ENCODE measurements around the gene LPP. TPM values are rescaled to one million over a fixed set of nuclear protein-coding genes. Genes with fewer than 3 reads are reported as not detected.

LPP gene
- total and polyA plus RNA-seq, 2 of the 13 experiments (the other 11 are each of a cell fraction or from before 2014, with no cell fraction given) = 19.2 to 29.9 TPM

DNA sequence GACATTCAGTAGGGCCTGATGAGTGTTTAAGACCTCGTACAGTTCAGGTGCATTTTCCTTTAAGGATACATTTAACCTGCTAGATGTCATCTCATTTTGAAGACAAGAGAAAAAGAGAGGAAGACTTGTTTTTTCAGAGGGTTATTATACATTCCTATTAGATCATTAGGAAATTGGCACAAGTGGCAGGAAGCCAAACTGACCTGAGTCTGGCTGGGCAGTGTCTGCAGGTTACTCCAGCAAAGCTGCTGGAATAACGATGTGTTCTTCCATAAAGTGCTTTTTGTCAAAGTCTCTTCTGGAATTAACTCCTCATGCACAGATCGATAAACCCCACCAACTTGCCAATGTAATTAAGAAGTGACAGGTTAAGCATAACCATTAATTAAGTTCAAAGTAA lies 621.5 kb downstream of the LPP start:
- Histone ChIP-seq H3K36me3 (replicated peaks in 1 of 2; ENCODE audit: control insufficient read depth in 1 of 2, insufficient read depth in 2 of 2, low read length in 2 of 2) (peaks cover 0 to 2% of the 10 kb centered on the region in 2 experiments; a peak in 1 of 5 replicates), H3K4me3 (replicated peaks in 1 of 3; ENCODE audit: insufficient read depth in 1 of 3, low read depth in 2 of 3, low read length in 3 of 3) (no peak overlapping the region), H3K4me2 (ENCODE audit: low read depth, low read length) (no peak overlapping the region), H3K9ac (ENCODE audit: insufficient read depth, low read depth, low read length) (no peak overlapping the region), H4K20me1 (ENCODE audit: insufficient read depth, low read length) (no peaks in the 10 kb centered on the region), H3K27me3 (ENCODE audit: control insufficient read depth in 1 of 2, insufficient read depth in 2 of 2, low read length in 2 of 2) (no peaks in the 10 kb centered on the region), H3K4me1 (ENCODE audit: insufficient read depth, low read length) (peaks cover 17% of the 10 kb centered on the region), H3K79me2 (ENCODE audit: insufficient read depth, low read length) (no peaks in the 10 kb centered on the region), H2AFZ (ENCODE audit: low read length) (no peak overlapping the region), H3K9me3 (ENCODE audit: low read length) (no peaks in the 10 kb centered on the region), H3K27ac (ENCODE audit: extremely low read length, insufficient read depth, low read length) (no peak overlapping the region)
- FAIRE-seq (no peak), ATAC-seq (no peak), DNase-seq (ENCODE audit: low spot score) (no peak)
- CTCF ChIA-PET (ENCODE audit: low intra/inter-chr PET ratio, low total read pairs) = no interaction called here
- BruUV-seq (replicated peaks) = no TSS peak
- POLR2A ChIA-PET = no interaction called here
- intact Hi-C loops (cut with micrococcal nuclease; ENCODE audit: unreplicated experiment) (no loop called here), in situ Hi-C loops (cut with HindIII; ENCODE audit: extremely low pct_ligation_motif_present, low pct_unique_long_range_greater_than_20kb) (no loop called here)
- no peak for TF ChIP-seq ZNF354B (CRISPR knock-in tag; IDR thresholded peaks at IDR 0.05)
- no peak for TF ChIP-seq ADNP (CRISPR knock-in tag; IDR thresholded peaks at IDR 0.05)
- TF ChIP-seq KAT8 (CRISPR knock-in tag; IDR thresholded peaks at IDR 0.05) = no peak
- no peak for TF ChIP-seq ETV5 (CRISPR knock-in tag; IDR thresholded peaks at IDR 0.05; ENCODE audit: borderline replicate concordance)
- TF ChIP-seq XRCC5 (optimal IDR thresholded peaks at IDR 0.05; ENCODE audit: low read length) = no peak
- TF ChIP-seq ZNF530 (CRISPR knock-in tag; IDR thresholded peaks at IDR 0.05; ENCODE audit: low read depth) = no peak
- TF ChIP-seq, protein P1, sequence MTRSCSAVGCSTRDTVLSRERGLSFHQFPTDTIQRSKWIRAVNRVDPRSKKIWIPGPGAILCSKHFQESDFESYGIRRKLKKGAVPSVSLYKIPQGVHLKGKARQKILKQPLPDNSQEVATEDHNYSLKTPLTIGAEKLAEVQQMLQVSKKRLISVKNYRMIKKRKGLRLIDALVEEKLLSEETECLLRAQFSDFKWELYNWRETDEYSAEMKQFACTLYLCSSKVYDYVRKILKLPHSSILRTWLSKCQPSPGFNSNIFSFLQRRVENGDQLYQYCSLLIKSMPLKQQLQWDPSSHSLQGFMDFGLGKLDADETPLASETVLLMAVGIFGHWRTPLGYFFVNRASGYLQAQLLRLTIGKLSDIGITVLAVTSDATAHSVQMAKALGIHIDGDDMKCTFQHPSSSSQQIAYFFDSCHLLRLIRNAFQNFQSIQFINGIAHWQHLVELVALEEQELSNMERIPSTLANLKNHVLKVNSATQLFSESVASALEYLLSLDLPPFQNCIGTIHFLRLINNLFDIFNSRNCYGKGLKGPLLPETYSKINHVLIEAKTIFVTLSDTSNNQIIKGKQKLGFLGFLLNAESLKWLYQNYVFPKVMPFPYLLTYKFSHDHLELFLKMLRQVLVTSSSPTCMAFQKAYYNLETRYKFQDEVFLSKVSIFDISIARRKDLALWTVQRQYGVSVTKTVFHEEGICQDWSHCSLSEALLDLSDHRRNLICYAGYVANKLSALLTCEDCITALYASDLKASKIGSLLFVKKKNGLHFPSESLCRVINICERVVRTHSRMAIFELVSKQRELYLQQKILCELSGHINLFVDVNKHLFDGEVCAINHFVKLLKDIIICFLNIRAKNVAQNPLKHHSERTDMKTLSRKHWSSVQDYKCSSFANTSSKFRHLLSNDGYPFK (CRISPR knock-in tag; IDR thresholded peaks at IDR 0.05; ENCODE audit: borderline replicate concordance) = no peak
- no peak for TF ChIP-seq MED13 (CRISPR knock-in tag; IDR thresholded peaks at IDR 0.05)
- no peak for TF ChIP-seq MTF1 (CRISPR knock-in tag; IDR thresholded peaks at IDR 0.05)
- TF ChIP-seq ZSCAN12 (CRISPR knock-in tag; IDR thresholded peaks at IDR 0.05) = no peak
- no peak for TF ChIP-seq NFKB2 (CRISPR knock-in tag; IDR thresholded peaks at IDR 0.05; ENCODE audit: borderline replicate concordance)
- TF ChIP-seq, protein P2, sequence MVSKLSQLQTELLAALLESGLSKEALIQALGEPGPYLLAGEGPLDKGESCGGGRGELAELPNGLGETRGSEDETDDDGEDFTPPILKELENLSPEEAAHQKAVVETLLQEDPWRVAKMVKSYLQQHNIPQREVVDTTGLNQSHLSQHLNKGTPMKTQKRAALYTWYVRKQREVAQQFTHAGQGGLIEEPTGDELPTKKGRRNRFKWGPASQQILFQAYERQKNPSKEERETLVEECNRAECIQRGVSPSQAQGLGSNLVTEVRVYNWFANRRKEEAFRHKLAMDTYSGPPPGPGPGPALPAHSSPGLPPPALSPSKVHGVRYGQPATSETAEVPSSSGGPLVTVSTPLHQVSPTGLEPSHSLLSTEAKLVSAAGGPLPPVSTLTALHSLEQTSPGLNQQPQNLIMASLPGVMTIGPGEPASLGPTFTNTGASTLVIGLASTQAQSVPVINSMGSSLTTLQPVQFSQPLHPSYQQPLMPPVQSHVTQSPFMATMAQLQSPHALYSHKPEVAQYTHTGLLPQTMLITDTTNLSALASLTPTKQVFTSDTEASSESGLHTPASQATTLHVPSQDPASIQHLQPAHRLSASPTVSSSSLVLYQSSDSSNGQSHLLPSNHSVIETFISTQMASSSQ (IDR thresholded peaks at IDR 0.05; ENCODE audit: low read depth) = no peak
- TF ChIP-seq, protein P2 (CRISPR knock-in tag; IDR thresholded peaks at IDR 0.05; ENCODE audit: borderline replicate concordance) = no peak
- TF ChIP-seq RFXANK (CRISPR knock-in tag; IDR thresholded peaks at IDR 0.05) = no peak
- no peak for TF ChIP-seq ZNF136 (CRISPR knock-in tag; IDR thresholded peaks at IDR 0.05; ENCODE audit: low read depth)
- no peak for TF ChIP-seq ZNF839 (CRISPR knock-in tag; IDR thresholded peaks at IDR 0.05; ENCODE audit: borderline replicate concordance)
- TF ChIP-seq FOXK1 (CRISPR knock-in tag; IDR thresholded peaks at IDR 0.05; ENCODE audit: borderline replicate concordance, low read depth) = no peak
- TF ChIP-seq HOXA3 (CRISPR knock-in tag; IDR thresholded peaks at IDR 0.05) = no peak
- TF ChIP-seq ZNF879 (CRISPR knock-in tag; IDR thresholded peaks at IDR 0.05) = no peak
- WGBS (ENCODE audit: low lambda C conversion rate) = 96% methylated on average over 3 of the region's 3 CpGs
